ENCODE data around the gene CADPS2.

- TF ChIP-seq EZH2 (IDR thresholded peaks at IDR 0.05; ENCODE audit: borderline replicate concordance, low read length), result no peak
- TF ChIP-seq CTCF (IDR thresholded peaks at IDR 0.05; ENCODE audit: low read length), result no peak
These were observed 417.3 kb downstream of the CADPS2 start for GRCh38 chr7:122468945-122469344.
